ENCODE results near the gene MOCS1. TPM values are rescaled to one million over a fixed set of nuclear protein-coding genes. Genes with fewer than 3 reads are reported as not detected.

MOCS1 gene
- polyA plus RNA-seq, 3 donors, result 0.05 to 0.26 (median 0.12) TPM

DNA sequence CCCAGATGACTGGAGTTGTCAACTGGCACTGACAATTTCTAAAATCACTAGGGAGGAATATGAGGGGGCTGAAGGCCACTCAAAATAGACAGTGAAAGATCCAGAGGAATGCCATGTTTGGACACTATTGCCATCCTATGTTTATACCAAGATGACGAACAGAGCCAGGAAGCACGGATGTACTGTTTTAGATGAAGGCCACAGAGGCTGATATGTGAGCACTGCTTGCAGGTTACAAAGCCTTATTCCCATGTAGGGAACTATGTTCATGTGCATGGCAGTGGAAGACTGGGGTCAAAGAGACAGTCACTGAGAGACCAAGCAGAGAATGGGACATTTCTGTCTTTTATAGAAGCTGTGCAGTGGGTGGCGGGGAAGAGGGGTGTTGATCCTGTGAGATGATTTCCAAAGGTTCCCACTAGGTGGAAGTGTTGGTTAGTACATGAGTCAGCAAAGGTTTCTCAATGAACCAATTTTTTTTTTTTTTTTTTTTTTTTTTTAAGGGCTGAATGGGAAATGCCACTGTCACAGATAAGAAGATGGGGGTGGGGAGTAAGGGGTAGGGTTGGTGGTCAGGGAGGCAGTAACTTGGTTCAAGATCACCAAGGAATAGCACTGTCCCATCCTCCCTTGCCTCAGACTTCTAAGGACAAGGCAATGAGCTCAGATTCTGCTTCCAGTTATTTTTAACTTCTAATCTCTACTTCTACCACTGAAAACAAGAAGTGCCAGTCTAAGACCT is 46.7 kb upstream of the MOCS1 start:
- intact Hi-C loops (cut with micrococcal nuclease), result no loop called here
- H3K27ac Mint-ChIP-seq, result no peak overlapping the region
- 90% methylated on average over 2 of the region's 3 CpGs for WGBS (ENCODE audit: insufficient coverage)
- H3K4me1 ChIP-seq (ENCODE audit: control insufficient read depth in 1 of 2, insufficient read depth in 2 of 2, low read length in 2 of 2), result no peaks in the 10 kb centered on the region
- no peaks in the 10 kb centered on the region for H3K36me3 ChIP-seq (replicated peaks in 1 of 2; ENCODE audit: control insufficient read depth in 1 of 2, insufficient read depth in 2 of 2, low read length in 2 of 2)
- TF ChIP-seq, protein P1, sequence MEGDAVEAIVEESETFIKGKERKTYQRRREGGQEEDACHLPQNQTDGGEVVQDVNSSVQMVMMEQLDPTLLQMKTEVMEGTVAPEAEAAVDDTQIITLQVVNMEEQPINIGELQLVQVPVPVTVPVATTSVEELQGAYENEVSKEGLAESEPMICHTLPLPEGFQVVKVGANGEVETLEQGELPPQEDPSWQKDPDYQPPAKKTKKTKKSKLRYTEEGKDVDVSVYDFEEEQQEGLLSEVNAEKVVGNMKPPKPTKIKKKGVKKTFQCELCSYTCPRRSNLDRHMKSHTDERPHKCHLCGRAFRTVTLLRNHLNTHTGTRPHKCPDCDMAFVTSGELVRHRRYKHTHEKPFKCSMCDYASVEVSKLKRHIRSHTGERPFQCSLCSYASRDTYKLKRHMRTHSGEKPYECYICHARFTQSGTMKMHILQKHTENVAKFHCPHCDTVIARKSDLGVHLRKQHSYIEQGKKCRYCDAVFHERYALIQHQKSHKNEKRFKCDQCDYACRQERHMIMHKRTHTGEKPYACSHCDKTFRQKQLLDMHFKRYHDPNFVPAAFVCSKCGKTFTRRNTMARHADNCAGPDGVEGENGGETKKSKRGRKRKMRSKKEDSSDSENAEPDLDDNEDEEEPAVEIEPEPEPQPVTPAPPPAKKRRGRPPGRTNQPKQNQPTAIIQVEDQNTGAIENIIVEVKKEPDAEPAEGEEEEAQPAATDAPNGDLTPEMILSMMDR (IDR thresholded peaks at IDR 0.05), result no peak
- no peak overlapping the region for H3K4me3 ChIP-seq (replicated peaks in 1 of 3; ENCODE audit: low read depth in 2 of 3, low read length in 3 of 3)
- H3K9me3 ChIP-seq (replicated peaks in 1 of 2; ENCODE audit: control insufficient read depth in 1 of 2, insufficient read depth in 1 of 2, low read length in 2 of 2), result no peaks in the 10 kb centered on the region
- no peaks in the 10 kb centered on the region for H4K20me1 ChIP-seq (ENCODE audit: insufficient read depth, low read length)
- H3K4me3 Mint-ChIP-seq, result no peak overlapping the region
- H3K9me3 Mint-ChIP-seq, result peaks cover 0 to 2% (median 0%) of the 10 kb centered on the region in 7 donors
- H3K27me3 ChIP-seq (ENCODE audit: control insufficient read depth in 2 of 2, insufficient read depth in 2 of 2, low read length in 2 of 2), result no peaks in the 10 kb centered on the region
- H3K4me1 Mint-ChIP-seq, result no peaks in the 10 kb centered on the region
- no peaks in the 10 kb centered on the region for H3K36me3 Mint-ChIP-seq
- H3K27ac ChIP-seq (ENCODE audit: low read depth in 1 of 2, low read length in 2 of 2), result no peak overlapping the region
- H3K79me2 ChIP-seq (ENCODE audit: insufficient read depth, low read length), result no peaks in the 10 kb centered on the region
- DNase-seq, result no peak
- H3K9ac ChIP-seq (ENCODE audit: insufficient read depth, low read length, poor library complexity, severe bottlenecking), result no peak overlapping the region
- H3K4me2 ChIP-seq (replicated peaks; ENCODE audit: extremely low read depth, low read length, poor library complexity, severe bottlenecking), result no peak overlapping the region
- peaks cover 1 to 3% (median 2%) of the 10 kb centered on the region in 3 donors for H3K27me3 Mint-ChIP-seq (ENCODE audit: low read depth in 3 of 3)
- H2AFZ ChIP-seq (ENCODE audit: insufficient read depth, low read depth, low read length, poor library complexity, severe bottlenecking), result no peak overlapping the region

DNA sequence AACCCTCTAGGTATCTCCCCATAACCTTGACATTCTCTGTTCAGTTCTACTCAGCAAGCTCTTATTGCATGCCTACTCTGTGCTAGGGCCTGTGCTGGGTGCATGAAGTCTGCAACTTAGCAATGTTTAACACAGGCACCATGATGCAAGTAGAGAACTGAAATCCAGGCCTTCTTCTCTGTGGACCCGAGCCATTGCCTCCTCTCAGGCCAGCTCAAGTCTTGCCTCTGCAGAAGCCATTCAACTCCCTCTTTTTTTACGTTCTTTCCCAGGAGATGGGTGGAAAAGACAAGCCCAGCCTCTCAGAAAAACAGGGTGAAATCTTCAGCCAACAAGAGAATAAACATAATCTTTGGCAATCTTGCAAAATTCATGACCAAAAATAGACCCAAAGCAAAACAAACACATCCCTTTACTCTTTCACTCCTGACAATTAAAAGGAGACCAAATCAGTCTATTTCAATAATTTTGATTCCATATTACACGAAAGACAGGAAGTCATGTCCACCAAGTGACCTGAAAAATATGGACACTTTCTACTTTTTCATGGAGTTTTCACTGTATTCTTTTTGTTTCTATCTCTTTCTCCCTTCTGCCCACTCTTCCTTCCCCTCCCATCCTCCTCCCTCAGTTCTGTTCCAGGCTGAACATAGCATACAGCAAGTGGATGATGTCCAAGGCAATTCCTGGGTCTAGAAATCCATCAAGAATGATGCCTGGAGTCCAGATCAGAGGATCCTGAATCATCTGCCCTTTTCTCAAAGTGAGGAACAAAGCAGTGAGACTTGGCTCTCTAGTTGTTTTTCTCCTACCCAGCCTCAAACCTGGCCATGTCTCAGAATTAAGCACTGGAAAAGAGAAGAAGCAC is 45.4 kb upstream of the MOCS1 start:
- Histone ChIP-seq H4K20me1 (ENCODE audit: insufficient read depth, low read length) (no peaks in the 10 kb centered on the region), H3K4me2 (replicated peaks; ENCODE audit: extremely low read depth, low read length, poor library complexity, severe bottlenecking) (no peak overlapping the region), H3K4me1 (ENCODE audit: control insufficient read depth in 1 of 2, insufficient read depth in 2 of 2, low read length in 2 of 2) (no peaks in the 10 kb centered on the region), H3K27me3 (ENCODE audit: control insufficient read depth in 2 of 2, insufficient read depth in 2 of 2, low read length in 2 of 2) (no peaks in the 10 kb centered on the region), H3K36me3 (replicated peaks in 1 of 2; ENCODE audit: control insufficient read depth in 1 of 2, insufficient read depth in 2 of 2, low read length in 2 of 2) (no peaks in the 10 kb centered on the region), H2AFZ (ENCODE audit: insufficient read depth, low read depth, low read length, poor library complexity, severe bottlenecking) (no peak overlapping the region), H3K27ac (ENCODE audit: low read depth in 1 of 2, low read length in 2 of 2) (no peak overlapping the region), H3K9ac (ENCODE audit: insufficient read depth, low read length, poor library complexity, severe bottlenecking) (no peak overlapping the region), H3K79me2 (ENCODE audit: insufficient read depth, low read length) (no peaks in the 10 kb centered on the region), H3K9me3 (replicated peaks in 1 of 2; ENCODE audit: control insufficient read depth in 1 of 2, insufficient read depth in 1 of 2, low read length in 2 of 2) (no peaks in the 10 kb centered on the region), H3K4me3 (replicated peaks in 1 of 3; ENCODE audit: low read depth in 2 of 3, low read length in 3 of 3) (no peak overlapping the region)
- H3K4me3 Mint-ChIP-seq, result no peak overlapping the region
- no peaks in the 10 kb centered on the region for H3K36me3 Mint-ChIP-seq
- TF ChIP-seq, protein P1 (IDR thresholded peaks at IDR 0.05), result no peak
- no peak for DNase-seq
- H3K9me3 Mint-ChIP-seq, result peaks cover 0 to 2% (median 0%) of the 10 kb centered on the region in 7 donors
- peaks cover 1 to 5% (median 3%) of the 10 kb centered on the region in 3 donors for H3K27me3 Mint-ChIP-seq (ENCODE audit: low read depth in 3 of 3)
- no peaks in the 10 kb centered on the region for H3K4me1 Mint-ChIP-seq
- no peak overlapping the region for H3K27ac Mint-ChIP-seq
- 82% methylated on average over 3 of the region's 3 CpGs for WGBS (ENCODE audit: insufficient coverage)
- intact Hi-C loops (cut with micrococcal nuclease), result no loop called here
